ENCODE data around the gene FANCI. TPM values are rescaled to one million over a fixed set of nuclear protein-coding genes. Genes with fewer than 3 reads are reported as not detected.
A peak's percentile ranks its signal among the peaks of the same experiment; 100 is the strongest.

The FANCI gene
- total RNA-seq, 1 donor from 2014 or later: 7.8 TPM

GRCh38 chr15:89201465-89202005, 42.2 kb upstream of the FANCI start:
- no peaks in the 10 kb centered on the region for H3K9me3 ChIP-seq
- intact Hi-C loops (cut with DNase I): no loop called here
- H3K36me3 ChIP-seq: peaks cover 43% of the 10 kb centered on the region
- no peak overlapping the region for H3K4me3 ChIP-seq
- no peaks in the 10 kb centered on the region for H3K27me3 ChIP-seq (ENCODE audit: low read depth)
- H3K4me1 ChIP-seq: peaks cover 13% of the 10 kb centered on the region
- H3K27ac ChIP-seq: no peak overlapping the region
- no peak for DNase-seq
- no peak for ATAC-seq
- no peak for TF ChIP-seq CTCF (IDR thresholded peaks at IDR 0.05)

GRCh38 chr15:89203705-89204273, 40.0 kb upstream of the FANCI start:
- Histone ChIP-seq H3K36me3 (peaks cover 20% of the 10 kb centered on the region), H3K27me3 (ENCODE audit: low read depth) (no peaks in the 10 kb centered on the region), H3K4me1 (peaks cover 9% of the 10 kb centered on the region), H3K27ac (no peak overlapping the region), H3K9me3 (no peaks in the 10 kb centered on the region), H3K4me3 (no peak overlapping the region)
- no peak for TF ChIP-seq CTCF (IDR thresholded peaks at IDR 0.05)
- DNase-seq: no peak
- no peak for ATAC-seq
- intact Hi-C loops (cut with DNase I): no loop called here

- ATAC-seq: no peak
Measured at GRCh38 chr15:89205991-89206585, 37.7 kb upstream of the FANCI start.

GRCh38 chr15:89206908-89207331, 36.9 kb upstream of the FANCI start:
- intact Hi-C loops (cut with DNase I): no loop called here
- Histone ChIP-seq H3K27ac (no peak overlapping the region), H3K27me3 (ENCODE audit: low read depth) (no peaks in the 10 kb centered on the region), H3K4me3 (peak overlapping the region; percentile 25), H3K36me3 (no peaks in the 10 kb centered on the region), H3K4me1 (peaks cover 9% of the 10 kb centered on the region), H3K9me3 (no peaks in the 10 kb centered on the region)
- DNase-seq (peak; percentile 87), ATAC-seq (peak; percentile 90 to 92)
- peak; percentile 99 for TF ChIP-seq CTCF (IDR thresholded peaks at IDR 0.05)

More at GRCh38 chr15:89205991-89206585, 37.7 kb upstream of the FANCI start:
- Histone ChIP-seq H3K36me3 (no peaks in the 10 kb centered on the region), H3K4me1 (peaks cover 9% of the 10 kb centered on the region), H3K9me3 (no peaks in the 10 kb centered on the region), H3K4me3 (no peak overlapping the region), H3K27me3 (ENCODE audit: low read depth) (no peaks in the 10 kb centered on the region), H3K27ac (no peak overlapping the region)
- intact Hi-C loops (cut with DNase I): no loop called here
- TF ChIP-seq CTCF (IDR thresholded peaks at IDR 0.05): no peak
- no peak for DNase-seq

GRCh38 chr15:89208256-89208655, 35.5 kb upstream of the FANCI start:
- no peak for ATAC-seq
- intact Hi-C loops (cut with DNase I): no loop called here
- TF ChIP-seq CTCF (IDR thresholded peaks at IDR 0.05): no peak

More at GRCh38 chr15:89208256-89208655, 35.5 kb upstream of the FANCI start:
- H3K4me3 ChIP-seq: no peak overlapping the region
- no peaks in the 10 kb centered on the region for H3K36me3 ChIP-seq
- no peaks in the 10 kb centered on the region for H3K9me3 ChIP-seq
- peaks cover 9% of the 10 kb centered on the region for H3K4me1 ChIP-seq
- no peak overlapping the region for H3K27ac ChIP-seq
- DNase-seq: no peak
- no peaks in the 10 kb centered on the region for H3K27me3 ChIP-seq (ENCODE audit: low read depth)

All from lower lobe of right lung (tissue), 2 donors.